Endothelial cell of umbilical vein (primary cell): ENCODE measurements around the gene CAPG. TPM values are rescaled to one million over a fixed set of nuclear protein-coding genes. Genes with fewer than 3 reads are reported as not detected.

Experiments
- BruUV-seq: library from RNA; stranded (reverse); fragments of 400-500 nt; replicated peaks from 2 replicates; lab custom pipeline; 2021; lab: Mats Ljungman, UMichigan
- CTCF ChIA-PET: fragments of 300-600, 350-600 bp; sonication (Branson Sonifier 250); formaldehyde crosslinking; loops from one replicate; lab custom pipeline; 2021; ENCODE audit warnings: antibody characterized with exemption, inconsistent platforms; lab: Charles Lee
- POLR2A ChIA-PET: fragments of 300-600, 350-600 bp; sonication (Branson Sonifier 250); formaldehyde crosslinking; loops from one replicate; lab custom pipeline; 2021; ENCODE audit warnings: antibody characterized with exemption, inconsistent platforms; lab: Charles Lee
- DNase-seq: peaks from one replicate; pipeline ENCODE4 v3.0.0-alpha.2; 2011; ENCODE audit warnings: low read depth, low spot score
- FAIRE-seq: peaks from 2 replicates; lab custom pipeline; 2011; peaks lifted over from hg19 to GRCh38; lab: Jason Lieb, UNC
- H2AFZ ChIP-seq: 2 replicates; pipeline ENCODE4 v1.6.0; 2012; ENCODE audit warnings: low read depth, low read length, control low read depth, inconsistent platforms
- H3K27ac ChIP-seq: 2 replicates; pipeline ENCODE4 v1.5.1; 2011; ENCODE audit warnings: low read depth, mild to moderate bottlenecking, control low read depth, low read length, moderate library complexity; ENCODE audit not compliant: insufficient read depth
- H3K27me3 ChIP-seq, 2 experiments: 2 replicates each; pipeline versions ENCODE4 v1.6.0 to v1.6.1; 2011; ENCODE audit warnings: low read length in 2 of 2, mixed read lengths in 1 of 2; ENCODE audit not compliant: control insufficient read depth in 2 of 2, insufficient read depth in 2 of 2
- H3K36me3 ChIP-seq, 2 experiments: 2 replicates in 1 of 2; 3 replicates in 1 of 2; pipeline ENCODE4 v1.5.1; 2011; ENCODE audit warnings: low read length in 2 of 2, mild to moderate bottlenecking in 1 of 2, moderate library complexity in 1 of 2; ENCODE audit not compliant: control insufficient read depth in 2 of 2, insufficient read depth in 2 of 2; ENCODE audit errors: extremely low read depth in 1 of 2
- H3K4me1 ChIP-seq: 3 replicates; pipeline ENCODE4 v1.5.1; 2011; ENCODE audit warnings: mild to moderate bottlenecking, low read length; ENCODE audit not compliant: control insufficient read depth, insufficient read depth; ENCODE audit errors: extremely low read depth
- H3K4me2 ChIP-seq: 2 replicates; pipeline ENCODE4 v1.6.1; 2011; ENCODE audit warnings: low read length, control low read depth, mixed read lengths; ENCODE audit not compliant: insufficient read depth
- H3K4me3 ChIP-seq, 3 experiments: fragments of 200-600 bp in 1 of 3; sonication (generic), shearing (Covaris generic) in 1 of 3; replicated peaks in 1 of 3; 2 replicates each; pipeline ENCODE4 v1.5.1; 2011 to 2016; ENCODE audit warnings: control low read depth in 3 of 3, low read length in 3 of 3, mild to moderate bottlenecking in 2 of 3, inconsistent platforms in 1 of 3, low read depth in 1 of 3, moderate library complexity in 1 of 3; ENCODE audit not compliant: insufficient read depth in 1 of 3
- H3K79me2 ChIP-seq: 2 replicates; pipeline ENCODE4 v1.6.0; 2012; ENCODE audit warnings: low read length, inconsistent platforms; ENCODE audit not compliant: control insufficient read depth, insufficient read depth
- H3K9ac ChIP-seq: replicated peaks from 2 replicates; pipeline ENCODE3; 2011; ENCODE audit warnings: low read length, control low read depth; ENCODE audit not compliant: insufficient read depth; ENCODE audit errors: extremely low read depth
- H3K9me1 ChIP-seq: replicated peaks from 3 replicates; pipeline ENCODE4 v1.6.0; 2011; ENCODE audit warnings: mild to moderate bottlenecking, low read length; ENCODE audit not compliant: control insufficient read depth, insufficient read depth; ENCODE audit errors: extremely low read depth
- H3K9me3 ChIP-seq: replicated peaks from 2 replicates; pipeline ENCODE4 v1.5.1; 2012; ENCODE audit warnings: low read length, inconsistent platforms; ENCODE audit not compliant: control insufficient read depth, insufficient read depth
- H4K20me1 ChIP-seq: replicated peaks from 2 replicates; pipeline ENCODE3; 2011; ENCODE audit warnings: mild to moderate bottlenecking, low read length; ENCODE audit not compliant: control insufficient read depth, insufficient read depth; ENCODE audit errors: extremely low read depth
- CTCF ChIP-seq, 2 donors: IDR thresholded peaks; 1 replicate in 1 of 2; 2 replicates in 1 of 2; pipeline ENCODE4 v1.5.1; 2011; ENCODE audit warnings: low read length in 2 of 2, mild to moderate bottlenecking in 2 of 2, moderate library complexity in 2 of 2, control low read depth in 1 of 2, inconsistent platforms in 1 of 2, low read depth in 1 of 2; ENCODE audit not compliant: insufficient read depth in 1 of 2; ENCODE audit errors: extremely low read depth in 1 of 2
- EZH2 ChIP-seq: IDR thresholded peaks from 2 replicates; pipeline ENCODE4 v1.6.1; 2012; ENCODE audit warnings: borderline replicate concordance, low read depth, mild to moderate bottlenecking, moderate library complexity, low read length, inconsistent platforms; ENCODE audit not compliant: severe bottlenecking
- FOS ChIP-seq: IDR thresholded peaks from 2 replicates; pipeline ENCODE4 v1.6.1; 2011; ENCODE audit warnings: mild to moderate bottlenecking, low read length, moderate library complexity, borderline replicate concordance; ENCODE audit not compliant: insufficient read depth
- GATA2 ChIP-seq: IDR thresholded peaks from 2 replicates; pipeline ENCODE4 v1.7.0; 2011; ENCODE audit warnings: low read depth, mild to moderate bottlenecking, moderate library complexity, mixed read lengths, low read length; ENCODE audit not compliant: insufficient read length, insufficient read depth
- JUN ChIP-seq: IDR thresholded peaks from 2 replicates; pipeline ENCODE4 v1.6.1; 2011; ENCODE audit warnings: borderline replicate concordance, low read depth; ENCODE audit not compliant: insufficient read length, insufficient read depth
- MAX ChIP-seq: IDR thresholded peaks from 2 replicates; pipeline ENCODE4 v1.6.1; 2011; ENCODE audit not compliant: insufficient read depth, insufficient read length
- MYC ChIP-seq: IDR thresholded peaks from one replicate; pipeline ENCODE4 v1.6.1; 2011; ENCODE audit warnings: mild to moderate bottlenecking, low read depth, low read length
- POLR2A ChIP-seq: IDR thresholded peaks from 2 replicates; pipeline ENCODE4 v1.6.1; 2012; ENCODE audit warnings: low read depth, mild to moderate bottlenecking, control low read depth, low read length
- POLR2AphosphoS5 ChIP-seq: IDR thresholded peaks from 2 replicates; pipeline ENCODE4 v1.6.1; 2012; ENCODE audit warnings: low read depth, mild to moderate bottlenecking, control low read depth, low read length, moderate library complexity; ENCODE audit not compliant: insufficient read depth
- dilution Hi-C: fragments of 300-500 bp; cut with MboI; formaldehyde crosslinking; loops from one replicate; pipeline ENCODE4 v1.15.0; 2019; ENCODE audit warnings: low sequenced_read_pairs; ENCODE audit not compliant: extremely low pct_ligation_motif_present
- intact Hi-C: fragments of 100-400 bp; cut with micrococcal nuclease; formaldehyde crosslinking; loops from one replicate; pipeline ENCODE4 v1.10.0; 2022
- polyA plus RNA-seq, 4 experiments: library from polyadenylated mRNA; depleted of rRNA in 3 of 4; stranded (reverse) in 3 of 4; unstranded in 1 of 4; fragments of >200 nt; gene quantifications; 2 replicates each; pipeline versions ENCODE4 v1.2.1 to v1.2.3, GENCODE V29; 2011 to 2012; ENCODE audit warnings: missing spikeins in 1 of 4
- total RNA-seq: library from RNA; stranded (reverse); gene quantifications from 2 replicates; pipeline ENCODE4 v1.2.3, GENCODE V29; 2021

The CAPG gene
- total and polyA plus RNA-seq, 2 donors (not counting 3 experiments of a cell fraction or from before 2014, with no cell fraction given): 107 to 115 TPM

- no peak overlapping the region for H3K4me3 ChIP-seq
- no peaks in the 10 kb centered on the region for H4K20me1 ChIP-seq
- no peak overlapping the region for H3K27ac ChIP-seq
- no peaks in the 10 kb centered on the region for H3K27me3 ChIP-seq
- H3K79me2 ChIP-seq: no peaks in the 10 kb centered on the region
- ChIA-PET POLR2A (interaction anchor here (0.9 to 3.2 kb wide), 2 partner anchors 93 to 94 kb away, joined by 3 to 12 read pairs; partner anchors contain the start of gene MAT2A), CTCF (interaction anchor here (1.5 to 2.2 kb wide), 2 partner anchors 8 to 72 kb away, joined by 3 to 6 read pairs; no protein-coding TSS in a partner anchor)
- H2AFZ ChIP-seq: no peak overlapping the region
- no TSS peak for BruUV-seq
- no peaks in the 10 kb centered on the region for H3K4me1 ChIP-seq
- FAIRE-seq (no peak), DNase-seq (no peak)
- no peak overlapping the region for H3K9ac ChIP-seq
- H3K36me3 ChIP-seq: no peaks in the 10 kb centered on the region
- no peak for TF ChIP-seq EZH2
- no peak for TF ChIP-seq CTCF (IDR thresholded peaks at IDR 0.05; ENCODE audit: extremely low read depth in 1 of 2, insufficient read depth in 1 of 2, low read depth in 1 of 2, low read length in 2 of 2)
- no peak for TF ChIP-seq JUN
- TF ChIP-seq MYC: no peak
- TF ChIP-seq POLR2AphosphoS5: no peak
- no peak for TF ChIP-seq GATA2
- TF ChIP-seq MAX: no peak
- TF ChIP-seq POLR2A: no peak
- no peak for TF ChIP-seq FOS
- H3K9me1 ChIP-seq: no peaks in the 10 kb centered on the region
- H3K9me3 ChIP-seq: no peaks in the 10 kb centered on the region
- H3K4me2 ChIP-seq: no peak overlapping the region
- intact Hi-C loops: no loop called here
- dilution Hi-C loops: no loop called here
Measured at GRCh38 chr2:85445316-85446295, 35.4 kb upstream of the CAPG start.
